Stimulated activated naive B cell treated with anti-CD40 and anti-IgM and Interleukin-4, amounts not matched to agents 10 μg/mL and 1 μg/mL and 100 μg/mL, for 72 hours (primary cell): ENCODE data around the gene USP5.
A peak's percentile ranks its signal among the peaks of the same experiment; 100 is the strongest.

Experiments used
- ATAC-seq, 2 donors: fragments of 150-1000 bp; cut with Tn5 transposase; replicated peaks; 2 replicates each; pipeline ENCODE4 v1.10.0; 2021; ENCODE audit warnings: moderate library complexity in 1 of 2
- DNase-seq: peaks from one replicate; pipeline ENCODE4 v3.0.0; 2021
- H3K27ac Mint-ChIP-seq: one replicate; pipeline ENCODE4 v1.8.0; 2022; ENCODE audit warnings: mild to moderate bottlenecking, mixed read lengths
- H3K27me3 Mint-ChIP-seq, 2 donors: one replicate each; pipeline ENCODE4 v1.8.0; 2022; ENCODE audit warnings: mixed read lengths in 2 of 2
- H3K36me3 Mint-ChIP-seq, 2 donors: one replicate each; pipeline ENCODE4 v1.8.0; 2022; ENCODE audit warnings: mixed read lengths in 2 of 2, mild to moderate bottlenecking in 1 of 2
- H3K4me1 Mint-ChIP-seq, 2 donors: one replicate each; pipeline ENCODE4 v1.8.0; 2022; ENCODE audit warnings: mixed read lengths in 2 of 2, mild to moderate bottlenecking in 1 of 2
- H3K4me3 Mint-ChIP-seq, 2 donors: one replicate each; pipeline ENCODE4 v1.8.0; 2022; ENCODE audit warnings: mild to moderate bottlenecking in 2 of 2, mixed read lengths in 2 of 2, moderate library complexity in 1 of 2
- H3K9me3 Mint-ChIP-seq, 2 donors: one replicate each; pipeline ENCODE4 v1.8.0; 2022; ENCODE audit warnings: mixed read lengths in 2 of 2, mild to moderate bottlenecking in 1 of 2

The USP5 gene

GRCh38 chr12:6842075-6842474, 9.9 kb upstream of the USP5 start:
- Mint-ChIP-seq H3K36me3 (no peaks in the 10 kb centered on the region), H3K4me1 (peaks cover 0 to 7% of the 10 kb centered on the region in 2 donors), H3K4me3 (no peak overlapping the region), H3K9me3 (no peaks in the 10 kb centered on the region), H3K27me3 (peaks cover 13 to 15% of the 10 kb centered on the region in 2 donors), H3K27ac (no peak overlapping the region)
- ATAC-seq (no peak), DNase-seq (no peak)

GRCh38 chr12:6843118-6843902, 8.6 kb upstream of the USP5 start:
- no peaks in the 10 kb centered on the region for H3K36me3 Mint-ChIP-seq
- H3K27me3 Mint-ChIP-seq, result peaks cover 13 to 15% of the 10 kb centered on the region in 2 donors
- ATAC-seq (no peak), DNase-seq (no peak)
- H3K27ac Mint-ChIP-seq, result no peak overlapping the region
- no peak overlapping the region for H3K4me3 Mint-ChIP-seq
- no peaks in the 10 kb centered on the region for H3K9me3 Mint-ChIP-seq
- H3K4me1 Mint-ChIP-seq, result peaks cover 12 to 15% of the 10 kb centered on the region in 2 donors

- Mint-ChIP-seq H3K4me3 (no peak overlapping the region), H3K27me3 (peaks cover 13 to 15% of the 10 kb centered on the region in 2 donors), H3K4me1 (peaks cover 24 to 33% of the 10 kb centered on the region in 2 donors), H3K9me3 (no peaks in the 10 kb centered on the region), H3K27ac (no peak overlapping the region), H3K36me3 (peaks cover 0 to 2% of the 10 kb centered on the region in 2 donors)
- ATAC-seq (no peak), DNase-seq (no peak)
Observed at GRCh38 chr12:6845395-6845794, 6.6 kb upstream of the USP5 start.

GRCh38 chr12:6846316-6846869, 5.6 kb upstream of the USP5 start:
- DNase-seq (no peak), ATAC-seq (no peak)
- H3K27me3 Mint-ChIP-seq, result peaks cover 13 to 15% of the 10 kb centered on the region in 2 donors
- H3K9me3 Mint-ChIP-seq, result no peaks in the 10 kb centered on the region
- no peak overlapping the region for H3K4me3 Mint-ChIP-seq
- H3K27ac Mint-ChIP-seq, result no peak overlapping the region
- H3K4me1 Mint-ChIP-seq, result peaks cover 28 to 41% of the 10 kb centered on the region in 2 donors
- H3K36me3 Mint-ChIP-seq, result peaks cover 0 to 2% of the 10 kb centered on the region in 2 donors

GRCh38 chr12:6847676-6848075, 4.3 kb upstream of the USP5 start:
- H3K36me3 Mint-ChIP-seq, result peaks cover 0 to 2% of the 10 kb centered on the region in 2 donors
- H3K4me3 Mint-ChIP-seq, result peak overlapping the region in 1 of 2 donors; percentile 10
- DNase-seq (no peak), ATAC-seq (no peak)
- peak overlapping the region; percentile 28 for H3K27ac Mint-ChIP-seq
- no peaks in the 10 kb centered on the region for H3K9me3 Mint-ChIP-seq
- peaks cover 28 to 45% of the 10 kb centered on the region in 2 donors for H3K4me1 Mint-ChIP-seq
- H3K27me3 Mint-ChIP-seq, result peaks cover 11 to 14% of the 10 kb centered on the region in 2 donors

GRCh38 chr12:6849427-6849826, 2.5 kb upstream of the USP5 start:
- peak overlapping the region; percentile 25 for H3K27ac Mint-ChIP-seq
- peak overlapping the region; percentile 37 to 66 for H3K4me3 Mint-ChIP-seq
- peaks cover 0 to 4% of the 10 kb centered on the region in 2 donors for H3K27me3 Mint-ChIP-seq
- H3K9me3 Mint-ChIP-seq, result no peaks in the 10 kb centered on the region
- peaks cover 37 to 62% of the 10 kb centered on the region in 2 donors for H3K4me1 Mint-ChIP-seq
- DNase-seq (peak; percentile 63), ATAC-seq (peak in 1 of 2 donors; percentile 5)
- peaks cover 5% of the 10 kb centered on the region in 2 donors for H3K36me3 Mint-ChIP-seq

GRCh38 chr12:6849976-6850560, 1.9 kb upstream of the USP5 start:
- H3K4me1 Mint-ChIP-seq, result peaks cover 37 to 62% of the 10 kb centered on the region in 2 donors
- DNase-seq (no peak), ATAC-seq (no peak)
- H3K9me3 Mint-ChIP-seq, result no peaks in the 10 kb centered on the region
- peak overlapping the region; percentile 32 for H3K27ac Mint-ChIP-seq
- H3K4me3 Mint-ChIP-seq, result peak overlapping the region; percentile 69 to 87
- peaks cover 0 to 2% of the 10 kb centered on the region in 2 donors for H3K27me3 Mint-ChIP-seq
- H3K36me3 Mint-ChIP-seq, result peaks cover 5% of the 10 kb centered on the region in 2 donors

- DNase-seq (no peak), ATAC-seq (no peak)
- peak overlapping the region; percentile 32 for H3K27ac Mint-ChIP-seq
- peaks cover 7 to 8% of the 10 kb centered on the region in 2 donors for H3K36me3 Mint-ChIP-seq
- H3K4me1 Mint-ChIP-seq, result peaks cover 37 to 62% of the 10 kb centered on the region in 2 donors
- H3K27me3 Mint-ChIP-seq, result no peaks in the 10 kb centered on the region
- no peaks in the 10 kb centered on the region for H3K9me3 Mint-ChIP-seq
- H3K4me3 Mint-ChIP-seq, result peak overlapping the region; percentile 87 to 92
Observed at GRCh38 chr12:6850796-6851152, 1.2 kb upstream of the USP5 start.

- Mint-ChIP-seq H3K9me3 (no peaks in the 10 kb centered on the region), H3K27me3 (no peaks in the 10 kb centered on the region), H3K36me3 (peaks cover 12 to 13% of the 10 kb centered on the region in 2 donors), H3K27ac (peak within 1 kb of the TSS; percentile 97), H3K4me1 (peaks cover 37 to 62% of the 10 kb centered on the region in 2 donors), H3K4me3 (peak within 1 kb of the TSS; percentile 87 to 92)
- ATAC-seq (peak; percentile 67 to 68), DNase-seq (peak; percentile 92)
Observed at GRCh38 chr12:6851153-6851920, 613 bp upstream of the USP5 start, which contains the start of gene CDCA3. Gene CDCA3, minus strand, starts transcription at chr12:6851286. Its CDS starts 334 bp downstream, at chr12:6850952.

- Mint-ChIP-seq H3K9me3 (no peaks in the 10 kb centered on the region), H3K4me1 (peaks cover 31 to 55% of the 10 kb centered on the region in 2 donors), H3K4me3 (peak overlapping the region; percentile 87 to 92), H3K27ac (peak overlapping the region; percentile 97), H3K36me3 (peaks cover 19 to 26% of the 10 kb centered on the region in 2 donors), H3K27me3 (no peaks in the 10 kb centered on the region)
- DNase-seq (no peak), ATAC-seq (no peak)
Observed at GRCh38 chr12:6852651-6853354, 853 bp downstream of the USP5 start.

GRCh38 chr12:6853626-6854025, 1.7 kb downstream of the USP5 start:
- Mint-ChIP-seq H3K27ac (peak overlapping the region; percentile 97), H3K4me1 (peaks cover 26 to 47% of the 10 kb centered on the region in 2 donors), H3K36me3 (peaks cover 24 to 34% of the 10 kb centered on the region in 2 donors), H3K27me3 (no peaks in the 10 kb centered on the region), H3K9me3 (no peaks in the 10 kb centered on the region), H3K4me3 (peak overlapping the region; percentile 49 to 87)
- no peak for ATAC-seq
- no peak for DNase-seq

- no peak overlapping the region for H3K4me3 Mint-ChIP-seq
- ATAC-seq (no peak), DNase-seq (no peak)
- no peaks in the 10 kb centered on the region for H3K27me3 Mint-ChIP-seq
- H3K4me1 Mint-ChIP-seq, result peaks cover 24 to 42% of the 10 kb centered on the region in 2 donors
- peaks cover 26 to 37% of the 10 kb centered on the region in 2 donors for H3K36me3 Mint-ChIP-seq
- H3K9me3 Mint-ChIP-seq, result no peaks in the 10 kb centered on the region
- no peak overlapping the region for H3K27ac Mint-ChIP-seq
Observed at GRCh38 chr12:6854036-6854435, 2.1 kb downstream of the USP5 start.

- H3K27me3 Mint-ChIP-seq, result no peaks in the 10 kb centered on the region
- DNase-seq (no peak), ATAC-seq (no peak)
- H3K4me1 Mint-ChIP-seq, result peaks cover 14 to 30% of the 10 kb centered on the region in 2 donors
- H3K9me3 Mint-ChIP-seq, result no peaks in the 10 kb centered on the region
- H3K27ac Mint-ChIP-seq, result no peak overlapping the region
- no peak overlapping the region for H3K4me3 Mint-ChIP-seq
- peaks cover 33 to 46% of the 10 kb centered on the region in 2 donors for H3K36me3 Mint-ChIP-seq
Observed at GRCh38 chr12:6855322-6855721, 3.4 kb downstream of the USP5 start.
